HEK293T (cell line): ENCODE measurements around the gene SLC35F2.

Experiments used
- FOXM1 ChIP-seq: fragments of 450-650 bp; IDR thresholded peaks from 2 replicates; pipeline ENCODE4 v1.6.1; 2017; ENCODE audit warnings: mild to moderate bottlenecking, borderline replicate concordance
- L3MBTL2 ChIP-seq: fragments of 450-650 bp; conservative IDR thresholded peaks from 2 replicates; pipeline ENCODE4 v1.6.1; 2016; ENCODE audit warnings: mild to moderate bottlenecking
- LEF1 ChIP-seq: fragments of 450-650 bp; IDR thresholded peaks from 2 replicates; pipeline ENCODE4 v1.6.1; 2017; ENCODE audit warnings: mild to moderate bottlenecking, borderline replicate concordance
- SP1 ChIP-seq: fragments of 450-650 bp; IDR thresholded peaks from 2 replicates; pipeline ENCODE4 v1.6.1; 2017
- SUZ12 ChIP-seq: fragments of 450-650 bp; IDR thresholded peaks from 2 replicates; pipeline ENCODE4 v1.6.1; 2016; ENCODE audit warnings: mild to moderate bottlenecking
- TARDBP ChIP-seq: fragments of 450-650 bp; IDR thresholded peaks from 2 replicates; pipeline ENCODE4 v1.6.1; 2016

- no peak for TF ChIP-seq SUZ12
- no peak for TF ChIP-seq LEF1
- TF ChIP-seq FOXM1, result no peak
- TF ChIP-seq SP1, result no peak
- no peak for TF ChIP-seq TARDBP
- no peak for TF ChIP-seq L3MBTL2
Measured at GRCh38 chr11:107750313-107750712, 108.3 kb downstream of the SLC35F2 start.
